ENCODE results near the gene PPP1R18. TPM values are rescaled to one million over a fixed set of nuclear protein-coding genes. Genes with fewer than 3 reads are reported as not detected.

Gene PPP1R18
- total and polyA plus RNA-seq, 9 of the 15 experiments (the other 6 are each of a cell fraction or from before 2014, with no cell fraction given): 12.0 to 99.2 (median 42.6) TPM

- TF ChIP-seq HMGXB4 (CRISPR knock-in tag; IDR thresholded peaks at IDR 0.05) (no peak), ETS1 (conservative IDR thresholded peaks at IDR 0.05; ENCODE audit: control insufficient read depth, low read depth, low read length) (no peak), E2F8 (IDR thresholded peaks at IDR 0.05; ENCODE audit: low read depth, partially characterized antibody) (no peak), SNAPC5 (CRISPR knock-in tag; IDR thresholded peaks at IDR 0.05) (no peak), FOXK1 (CRISPR knock-in tag; IDR thresholded peaks at IDR 0.05; ENCODE audit: borderline replicate concordance) (no peak), ZNF407 (IDR thresholded peaks at IDR 0.05; ENCODE audit: low read depth) (no peak), TRIM24 (IDR thresholded peaks at IDR 0.05) (no peak), ZBTB33 (CRISPR knock-in tag; IDR thresholded peaks at IDR 0.05) (peak; percentile 98), DNMT1 (IDR thresholded peaks at IDR 0.05) (no peak), TCF7 (IDR thresholded peaks at IDR 0.05; ENCODE audit: borderline replicate concordance) (peak; percentile 52; the same call in 1 of the 2 replicates)
Observed at GRCh38 chr6:30670760-30671527, 15.5 kb downstream of the PPP1R18 start (continued).
